GM18867 (cell line): ENCODE results near the gene NANOS2.
"Not testable (repeated sequence)": the region's sequence is repeated elsewhere in the genome, so short reads cannot be mapped to it uniquely, and the experiment has no call there.

Source experiments
- ATAC-seq: cut with Tn5 transposase; IDR thresholded peaks from one replicate; pipeline ENCODE4 v1.9.1; 2021; ENCODE audit warnings: mild to moderate bottlenecking, moderate library complexity; ENCODE audit not compliant: unreplicated experiment

The NANOS2 gene

DNA sequence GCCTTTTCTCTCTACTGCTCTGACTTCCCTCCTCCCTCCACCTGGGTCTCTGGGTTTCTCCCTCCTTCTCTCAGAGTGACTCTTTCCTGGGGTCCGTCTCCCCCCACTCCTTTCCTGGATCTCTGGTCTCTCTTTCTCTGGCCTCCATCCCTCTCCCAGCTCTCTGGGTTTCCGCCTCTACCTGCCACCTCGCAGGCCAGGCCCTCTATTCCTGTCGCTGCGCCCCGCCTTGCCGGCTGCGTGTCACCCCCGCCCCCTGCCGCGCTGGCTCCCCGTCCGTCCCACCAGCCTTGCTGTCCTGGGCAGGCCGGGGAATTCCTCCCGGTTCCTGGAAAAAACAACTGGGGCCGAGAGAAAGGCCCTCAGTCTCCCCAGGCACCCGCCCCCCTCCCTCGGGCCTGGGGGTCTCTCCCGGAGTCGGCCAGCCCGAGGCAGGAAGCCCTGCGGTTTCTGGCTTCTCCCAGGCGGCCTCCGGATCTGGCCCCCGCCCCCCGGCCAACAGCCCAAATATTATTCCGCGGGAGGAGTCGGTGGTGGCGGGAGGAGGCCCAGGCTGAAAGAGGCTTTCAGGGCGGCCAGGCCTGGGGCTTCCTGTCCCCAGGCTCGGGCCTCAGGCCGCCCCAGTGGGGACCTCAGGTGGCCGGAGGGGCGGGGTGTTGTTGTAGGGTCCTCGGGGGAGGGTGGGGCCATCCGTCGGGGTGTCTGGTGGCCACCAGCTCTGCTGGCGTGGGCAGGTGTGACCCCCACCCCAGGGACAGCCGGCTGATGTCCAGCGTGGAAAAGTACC is 38.0 kb downstream of the NANOS2 start:
- ATAC-seq = no peak

DNA sequence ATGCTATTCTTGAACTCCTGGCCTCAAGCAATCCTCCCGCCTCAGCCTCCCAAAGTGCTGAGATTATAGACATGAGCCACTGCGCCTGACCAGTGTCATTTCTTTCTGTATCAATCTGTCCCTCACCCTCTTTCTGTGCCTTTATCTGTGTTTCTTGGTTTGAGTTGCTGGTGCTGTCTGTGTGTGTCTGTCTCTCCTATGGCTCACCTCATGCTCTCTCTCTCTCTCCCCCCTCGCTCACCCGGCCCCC is 38.5 kb downstream of the NANOS2 start:
- no peak for ATAC-seq

DNA sequence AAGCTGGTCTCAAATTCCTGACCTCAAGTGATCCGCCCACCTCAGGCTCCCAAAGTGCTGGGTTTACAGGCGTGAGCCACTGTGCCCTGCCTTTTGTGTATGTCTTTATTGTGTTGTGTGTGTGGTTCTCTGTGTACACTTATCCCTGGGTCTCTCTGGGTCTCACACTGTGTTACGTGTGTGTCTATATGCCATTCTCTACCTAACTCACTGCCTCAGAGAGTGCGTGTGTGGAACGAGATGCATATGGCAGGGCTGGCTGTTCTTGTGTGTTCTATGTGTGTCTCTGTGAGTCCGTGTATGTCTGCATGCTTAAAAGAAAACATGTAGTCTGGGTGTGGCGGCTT is 40.0 kb downstream of the NANOS2 start:
- no peak for ATAC-seq

DNA sequence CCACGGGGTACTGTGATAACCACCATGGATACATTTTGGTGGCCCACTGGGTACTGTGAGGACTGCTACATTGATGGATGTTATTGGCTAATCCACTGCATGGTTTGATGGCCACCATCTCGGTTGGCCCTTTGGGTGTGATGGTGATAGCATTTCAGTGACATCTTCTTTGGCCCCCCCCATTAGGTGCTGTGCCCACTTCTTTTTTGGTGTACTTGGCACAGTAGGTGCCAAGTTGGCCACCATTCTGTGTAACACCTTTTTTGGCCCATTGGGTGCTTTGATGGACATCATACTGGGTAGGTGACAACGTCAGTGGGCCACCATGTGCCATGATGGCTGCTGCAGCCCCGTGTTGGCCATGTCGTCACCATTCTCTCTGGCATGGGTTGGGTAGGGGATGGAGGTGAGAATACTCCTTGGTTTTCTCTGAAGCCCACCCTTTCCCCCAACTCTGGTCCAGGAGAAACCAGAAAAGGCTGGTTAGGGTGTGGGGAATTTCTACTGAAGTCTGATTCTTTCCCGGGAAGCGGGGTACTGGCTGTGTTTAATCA is 41.3 kb downstream of the NANOS2 start:
- ATAC-seq = no peak

DNA sequence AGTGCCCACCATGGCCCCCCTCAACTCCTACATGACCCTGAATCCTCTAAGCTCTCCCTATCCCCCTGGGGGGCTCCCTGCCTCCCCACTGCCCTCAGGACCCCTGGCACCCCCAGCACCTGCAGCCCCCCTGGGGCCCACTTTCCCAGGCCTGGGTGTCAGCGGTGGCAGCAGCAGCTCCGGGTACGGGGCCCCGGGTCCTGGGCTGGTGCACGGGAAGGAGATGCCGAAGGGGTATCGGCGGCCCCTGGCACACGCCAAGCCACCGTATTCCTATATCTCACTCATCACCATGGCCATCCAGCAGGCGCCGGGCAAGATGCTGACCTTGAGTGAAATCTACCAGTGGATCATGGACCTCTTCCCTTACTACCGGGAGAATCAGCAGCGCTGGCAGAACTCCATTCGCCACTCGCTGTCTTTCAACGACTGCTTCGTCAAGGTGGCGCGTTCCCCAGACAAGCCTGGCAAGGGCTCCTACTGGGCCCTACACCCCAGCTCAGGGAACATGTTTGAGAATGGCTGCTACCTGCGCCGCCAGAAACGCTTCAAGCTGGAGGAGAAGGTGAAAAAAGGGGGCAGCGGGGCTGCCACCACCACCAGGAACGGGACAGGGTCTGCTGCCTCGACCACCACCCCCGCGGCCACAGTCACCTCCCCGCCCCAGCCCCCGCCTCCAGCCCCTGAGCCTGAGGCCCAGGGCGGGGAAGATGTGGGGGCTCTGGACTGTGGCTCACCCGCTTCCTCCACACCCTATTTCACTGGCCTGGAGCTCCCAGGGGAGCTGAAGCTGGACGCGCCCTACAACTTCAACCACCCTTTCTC is 42.3 kb downstream of the NANOS2 start:
- ATAC-seq = no peak

DNA sequence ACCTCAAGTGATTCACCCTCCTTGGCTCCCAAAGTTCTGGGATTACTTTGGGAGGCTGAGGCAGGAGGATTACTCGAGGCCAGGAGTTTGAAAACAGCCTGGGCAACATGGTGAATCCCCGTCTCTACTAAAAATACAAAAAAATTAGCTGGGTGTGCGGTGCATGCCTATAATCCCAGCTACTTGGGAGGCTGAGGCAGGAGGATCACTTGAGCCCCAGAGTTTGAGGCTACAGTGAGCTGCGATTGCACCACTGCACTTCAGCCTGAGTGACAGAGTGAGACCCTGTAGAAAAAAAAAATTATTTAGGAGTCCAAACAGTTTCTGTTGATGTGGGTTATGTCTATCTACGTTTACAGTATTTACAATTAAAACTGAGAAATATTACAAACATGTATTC is 43.8 kb downstream of the NANOS2 start:
- no peak for ATAC-seq

DNA sequence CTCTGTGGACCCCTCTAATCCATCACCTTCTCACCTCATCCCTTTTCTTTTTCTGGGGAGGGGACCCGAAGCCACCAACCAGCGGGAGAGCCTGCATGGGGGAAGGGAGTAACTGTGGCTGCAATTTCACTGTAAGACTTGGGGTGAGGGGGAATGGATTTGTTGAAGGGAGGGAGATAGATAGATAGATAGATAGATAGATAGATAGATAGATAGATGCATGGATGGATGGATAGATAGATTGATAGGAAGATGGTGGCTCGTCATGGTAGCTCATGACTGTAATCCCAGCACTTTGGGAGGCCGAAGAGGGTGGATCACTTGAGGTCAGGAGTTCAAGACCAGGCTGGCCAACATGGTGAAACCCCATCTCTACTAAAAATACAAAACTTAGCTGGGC is 47.3 kb downstream of the NANOS2 start:
- not testable (repeated sequence) for ATAC-seq

DNA sequence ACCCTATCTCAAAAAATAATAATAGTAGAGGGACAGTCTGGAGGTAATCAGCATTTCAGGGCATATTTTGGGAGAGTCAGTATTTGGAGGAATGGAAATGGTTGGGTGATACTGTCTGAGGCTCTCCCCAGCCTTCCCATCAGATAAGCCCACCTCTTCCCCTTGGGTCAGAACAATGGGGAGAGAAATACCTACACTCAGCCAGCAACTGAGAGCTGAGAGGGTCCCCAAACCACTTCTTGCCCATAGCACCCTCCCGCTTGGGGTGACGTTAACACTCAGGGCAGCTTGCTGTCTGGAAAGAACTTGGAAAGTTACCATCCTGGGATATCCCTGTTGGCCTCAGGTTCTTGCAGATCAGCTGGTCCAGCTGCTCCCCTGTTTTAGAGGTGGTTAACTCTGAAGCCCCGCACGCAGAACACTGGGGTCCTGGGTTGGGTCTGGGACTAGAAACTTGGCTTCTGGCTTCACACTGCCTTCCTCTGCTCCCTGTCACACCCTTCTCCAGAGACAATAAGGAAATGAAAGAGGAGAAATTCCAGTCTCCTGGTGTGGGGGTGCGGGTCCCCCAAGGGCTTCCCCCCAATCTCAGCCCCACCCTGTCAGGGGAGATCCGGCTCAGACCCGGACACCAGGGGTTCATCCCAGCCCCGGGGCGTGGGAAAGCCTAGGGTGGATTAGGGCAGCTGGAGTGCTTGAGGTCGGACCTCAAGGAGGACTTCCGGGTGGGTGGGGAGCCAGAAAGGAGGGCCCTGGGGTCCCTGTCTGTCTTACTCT is 48.0 kb downstream of the NANOS2 start:
- ATAC-seq = no peak

DNA sequence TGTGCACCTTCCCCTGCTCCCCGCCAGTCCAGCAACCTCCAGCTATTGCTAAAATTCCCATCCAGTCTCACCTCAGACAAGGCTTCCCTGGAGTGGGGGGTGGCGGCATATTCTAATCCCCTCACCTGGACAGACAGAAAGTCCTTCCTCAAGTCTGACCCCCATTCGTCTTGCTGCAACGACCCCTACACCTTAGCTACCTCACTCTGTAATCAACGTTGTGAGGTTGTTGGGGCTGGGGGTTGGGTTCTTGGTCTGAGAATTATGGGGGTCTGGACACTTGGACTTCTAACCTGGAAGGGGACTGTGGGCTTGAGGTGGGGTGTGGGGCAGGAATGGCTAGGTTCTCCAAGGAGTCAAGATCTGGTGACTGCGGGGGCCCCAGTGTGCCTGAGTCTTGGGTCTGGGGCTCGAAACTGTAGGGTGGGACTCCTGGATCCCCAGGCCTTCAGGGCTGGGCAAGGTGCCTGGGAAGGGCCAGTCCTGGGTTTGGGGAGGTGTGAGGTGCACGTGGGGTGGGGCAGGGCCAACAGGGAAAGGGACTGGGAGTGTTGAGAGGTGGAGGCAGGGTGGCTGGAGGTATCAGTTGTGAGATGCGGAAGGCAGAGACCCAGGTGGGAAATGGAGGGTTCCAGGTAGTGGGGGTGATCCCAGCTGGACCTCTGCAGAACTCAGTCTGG is 49.2 kb downstream of the NANOS2 start:
- ATAC-seq = no peak

DNA sequence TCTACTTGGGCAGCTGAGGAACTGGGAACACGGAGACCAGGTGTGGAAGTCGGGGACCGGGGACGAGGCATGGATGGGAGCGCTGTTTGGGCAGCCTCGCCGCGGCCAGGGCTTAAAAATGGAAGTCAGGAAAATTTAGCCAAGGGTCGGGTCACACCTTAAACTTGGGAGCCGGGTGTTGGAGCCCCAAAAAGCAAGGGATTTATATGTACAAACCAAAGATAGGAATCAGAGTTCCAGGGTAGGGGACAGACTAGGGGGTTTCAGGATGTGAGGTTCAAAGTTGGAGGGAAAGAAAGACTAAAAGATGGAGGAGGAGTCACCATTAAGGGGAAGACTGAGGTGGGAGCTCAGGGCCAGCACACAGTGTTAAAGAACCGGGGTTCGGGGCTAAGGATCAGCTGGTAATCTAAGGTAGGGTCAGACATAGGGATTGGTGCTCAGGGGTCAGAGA is 49.9 kb downstream of the NANOS2 start:
- ATAC-seq = no peak

DNA sequence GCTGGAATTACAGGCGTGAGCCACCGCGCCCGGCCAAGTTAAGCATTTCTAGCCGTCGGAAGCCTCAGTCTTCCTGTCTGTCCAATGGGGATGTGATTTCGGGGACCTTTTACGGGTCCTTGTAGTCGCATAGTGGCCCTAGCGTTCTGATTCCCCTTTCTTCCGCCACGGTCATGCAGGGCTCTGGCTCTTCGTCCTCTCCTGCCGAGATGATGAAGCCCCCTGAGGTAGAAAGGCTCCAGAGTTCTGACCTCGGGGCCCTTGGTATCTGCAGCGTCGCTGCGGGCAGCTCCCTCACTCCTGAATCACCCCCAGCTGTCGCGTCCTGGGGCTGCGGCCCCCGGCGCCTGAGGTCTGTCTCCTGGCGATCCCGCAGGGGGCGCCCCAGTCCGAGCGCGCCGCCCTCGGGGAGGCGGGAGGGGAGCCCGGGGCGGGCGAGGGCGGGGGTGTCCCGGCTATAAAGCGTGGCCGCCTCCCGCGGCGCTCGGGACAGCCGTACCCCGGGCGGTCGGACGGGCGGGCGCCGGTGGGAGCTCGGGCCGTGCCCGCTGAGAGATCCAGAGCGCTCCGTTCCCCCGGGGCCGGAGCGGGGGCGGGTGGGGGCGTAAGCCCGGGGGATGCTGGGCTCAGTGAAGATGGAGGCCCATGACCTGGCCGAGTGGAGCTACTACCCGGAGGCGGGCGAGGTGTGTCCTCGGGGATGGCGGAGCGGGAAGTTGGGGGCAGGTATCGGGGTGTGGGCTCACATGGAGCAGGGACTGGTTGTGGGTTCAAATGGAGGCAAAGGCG is 50.5 kb downstream of the NANOS2 start, which contains the start of gene FOXA3:
FOXA3 (plus strand) TSS at position 487 of the 789 bp plus-strand sequence; CDS start at position 618, 131 bp downstream.
- no peak for ATAC-seq

DNA sequence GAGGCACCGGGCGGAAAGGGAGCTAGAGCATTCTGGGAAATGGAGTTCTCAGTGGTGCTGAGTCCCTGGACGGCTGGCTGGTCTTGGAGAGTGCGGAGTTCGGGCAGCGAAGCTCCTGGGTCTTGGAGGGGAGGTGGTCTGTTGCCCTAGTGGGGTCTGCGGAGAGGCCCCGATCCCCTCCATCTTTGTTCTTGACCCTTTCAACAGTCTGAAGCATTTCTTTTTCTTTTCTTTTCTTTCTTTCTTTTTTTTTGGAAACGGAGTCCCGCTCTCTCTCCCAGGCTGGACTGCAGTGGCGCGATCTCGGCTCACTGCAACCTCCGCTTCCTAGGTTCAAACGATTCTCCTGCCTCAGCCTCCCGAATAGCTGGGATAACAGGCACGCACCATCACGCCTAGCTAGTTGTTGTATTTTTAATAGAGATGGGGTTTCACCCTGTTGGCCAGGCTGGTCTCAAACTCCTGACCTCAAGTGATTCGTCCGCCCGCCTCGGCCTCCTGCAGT is 51.2 kb downstream of the NANOS2 start:
- ATAC-seq = no peak
